Thyroid gland (tissue), 4 donors: ENCODE results near the gene LRRC3B. TPM values are rescaled to one million over a fixed set of nuclear protein-coding genes. Genes with fewer than 3 reads are reported as not detected.

Source experiments
- DNase-seq, 2 donors: peaks; one replicate each; pipeline ENCODE4 v3.0.0-alpha.2; 2019
- H3K27ac ChIP-seq, 3 donors: fragments of 200-600 bp; sonication (generic); 1 replicate in 2 of 3; 2 replicates in 1 of 3; pipeline ENCODE4 v1.5.1; 2016 to 2019; ENCODE audit warnings: mild to moderate bottlenecking in 1 of 3, moderate library complexity in 1 of 3
- H3K27me3 ChIP-seq: fragments of 200-600 bp; sonication (generic); one replicate; pipeline ENCODE4 v1.5.1; 2019
- H3K36me3 ChIP-seq, 2 donors: fragments of 200-600 bp; sonication (generic); one replicate each; pipeline ENCODE4 v1.5.1; 2016 to 2019
- H3K4me1 ChIP-seq, 2 donors: fragments of 200-600 bp; sonication (generic); one replicate each; pipeline ENCODE4 v1.5.1; 2017 to 2019
- H3K4me3 ChIP-seq, 3 donors: fragments of 200-600 bp; sonication (generic); replicated peaks in 1 of 3; 1 replicate in 2 of 3; 2 replicates in 1 of 3; pipeline ENCODE4 v1.5.1; 2016; ENCODE audit warnings: mild to moderate bottlenecking in 1 of 3
- H3K9me3 ChIP-seq: fragments of 200-600 bp; sonication (generic); one replicate; pipeline ENCODE4 v1.5.1; 2017
- POLR2A ChIP-seq, 2 donors: fragments of 450-650 bp; IDR thresholded peaks; one replicate each; pipeline ENCODE4 v1.6.1; 2017; ENCODE audit warnings: antibody characterized with exemption in 2 of 2, mild to moderate bottlenecking in 2 of 2, moderate library complexity in 1 of 2
- WGBS, 2 donors: methylation state at CpG; one replicate each; pipeline ENCODE4 v1.1.5; 2017; 5-methylcytosine and 5-hydroxymethylcytosine counted together
- intact Hi-C: fragments of 100-400 bp; cut with DNase I; formaldehyde crosslinking; loops from one replicate; pipeline ENCODE4 v1.15.1; 2023
- total RNA-seq, 4 donors: library from RNA; depleted of rRNA; stranded (reverse); fragments of >200 nt; gene quantifications; one replicate each; pipeline ENCODE4 v1.2.3, GENCODE V29; 2016
- TF ChIP-seq, protein P1 (sequence below), 6 experiments: fragments of 200-600 bp in 3 of 6; fragments of 450-650 bp in 3 of 6; sonication (generic) in 3 of 6; IDR thresholded peaks; one replicate each; pipeline ENCODE4 v1.5.1; 2016 to 2019; ENCODE audit warnings: antibody characterized with exemption in 6 of 6, mild to moderate bottlenecking in 2 of 6, inconsistent platforms in 1 of 6, moderate library complexity in 1 of 6

LRRC3B gene
- total RNA-seq, 4 donors from 2014 or later, result under 0.01 TPM; not detected in 3

DNA sequence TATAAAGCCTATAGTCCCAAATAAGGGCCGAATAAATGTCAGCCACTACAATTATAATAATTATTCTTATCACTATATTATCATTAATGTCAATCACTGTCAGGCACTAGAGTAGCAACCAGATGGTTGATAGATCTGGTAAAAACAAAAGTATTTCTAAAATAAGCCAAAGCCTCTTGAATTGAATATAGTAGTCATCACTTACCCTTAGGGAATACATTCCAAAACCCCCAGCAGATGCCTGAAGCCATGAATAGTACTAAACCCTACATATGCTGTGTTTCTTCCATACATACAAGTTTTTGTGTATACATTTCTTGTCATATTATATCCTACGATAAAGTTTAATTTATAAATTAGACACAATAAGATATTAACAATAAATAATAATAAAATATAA lies 59.1 kb downstream of the LRRC3B start:
- intact Hi-C loops, result no loop called here
- Histone ChIP-seq H3K9me3 (no peaks in the 10 kb centered on the region), H3K27me3 (no peaks in the 10 kb centered on the region), H3K4me3 (no peak overlapping the region), H3K36me3 (no peaks in the 10 kb centered on the region), H3K4me1 (no peaks in the 10 kb centered on the region), H3K27ac (no peak overlapping the region)
- DNase-seq, result no peak
- 84 to 87% methylated on average over 2 of the region's 2 CpGs for WGBS, 2 donors
- TF ChIP-seq POLR2A (IDR thresholded peaks at IDR 0.05), result no peak
- TF ChIP-seq, protein P1, sequence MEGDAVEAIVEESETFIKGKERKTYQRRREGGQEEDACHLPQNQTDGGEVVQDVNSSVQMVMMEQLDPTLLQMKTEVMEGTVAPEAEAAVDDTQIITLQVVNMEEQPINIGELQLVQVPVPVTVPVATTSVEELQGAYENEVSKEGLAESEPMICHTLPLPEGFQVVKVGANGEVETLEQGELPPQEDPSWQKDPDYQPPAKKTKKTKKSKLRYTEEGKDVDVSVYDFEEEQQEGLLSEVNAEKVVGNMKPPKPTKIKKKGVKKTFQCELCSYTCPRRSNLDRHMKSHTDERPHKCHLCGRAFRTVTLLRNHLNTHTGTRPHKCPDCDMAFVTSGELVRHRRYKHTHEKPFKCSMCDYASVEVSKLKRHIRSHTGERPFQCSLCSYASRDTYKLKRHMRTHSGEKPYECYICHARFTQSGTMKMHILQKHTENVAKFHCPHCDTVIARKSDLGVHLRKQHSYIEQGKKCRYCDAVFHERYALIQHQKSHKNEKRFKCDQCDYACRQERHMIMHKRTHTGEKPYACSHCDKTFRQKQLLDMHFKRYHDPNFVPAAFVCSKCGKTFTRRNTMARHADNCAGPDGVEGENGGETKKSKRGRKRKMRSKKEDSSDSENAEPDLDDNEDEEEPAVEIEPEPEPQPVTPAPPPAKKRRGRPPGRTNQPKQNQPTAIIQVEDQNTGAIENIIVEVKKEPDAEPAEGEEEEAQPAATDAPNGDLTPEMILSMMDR (IDR thresholded peaks at IDR 0.05), result no peak

DNA sequence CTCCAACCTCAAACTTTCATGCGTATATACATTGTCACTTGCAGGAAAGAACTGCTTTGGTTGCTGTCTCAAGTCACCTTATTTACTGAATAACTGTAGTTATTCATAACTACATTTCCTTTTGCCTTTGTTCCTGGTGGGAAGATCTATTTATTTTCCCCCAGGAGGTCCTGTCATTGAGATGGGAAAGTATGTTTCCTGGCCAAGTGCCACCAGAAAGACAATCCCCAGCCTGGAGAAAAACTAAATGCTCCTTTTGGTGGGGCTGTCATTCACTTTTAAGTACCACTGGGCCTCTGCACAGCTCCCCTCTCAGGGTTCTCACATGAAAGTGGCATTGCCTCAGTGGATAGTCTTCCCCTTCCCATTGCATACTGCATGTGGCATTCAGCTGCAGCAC lies 59.8 kb downstream of the LRRC3B start:
- Histone ChIP-seq H3K4me1 (no peaks in the 10 kb centered on the region), H3K36me3 (no peaks in the 10 kb centered on the region), H3K4me3 (no peak overlapping the region), H3K9me3 (no peaks in the 10 kb centered on the region), H3K27ac (no peak overlapping the region), H3K27me3 (no peaks in the 10 kb centered on the region)
- intact Hi-C loops, result no loop called here
- no peak for DNase-seq
- WGBS, 2 donors, result 76 to 83% methylated on average over 1 of the region's 1 CpG
- TF ChIP-seq, protein P1 (IDR thresholded peaks at IDR 0.05), result no peak
- no peak for TF ChIP-seq POLR2A (IDR thresholded peaks at IDR 0.05)

DNA sequence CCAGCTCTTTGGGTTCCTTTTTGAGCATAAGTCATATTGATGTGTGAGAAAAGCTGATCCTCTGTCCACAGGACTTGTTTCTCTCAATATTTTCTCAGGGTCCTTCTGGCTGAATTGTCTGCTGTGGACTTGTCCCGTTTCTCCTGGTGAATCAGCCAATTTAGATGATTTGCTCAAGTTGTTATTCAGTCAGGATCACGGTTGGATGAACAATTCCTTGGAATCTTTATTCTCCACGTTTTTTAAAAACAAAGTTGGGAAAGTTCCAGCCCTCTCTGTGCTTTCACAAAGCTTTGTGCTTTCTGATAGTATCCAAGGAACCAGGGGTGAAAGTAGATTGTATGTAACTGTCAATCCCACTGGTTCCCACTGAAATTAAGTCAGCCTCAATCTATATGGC lies 61.3 kb downstream of the LRRC3B start:
- 49 to 56% methylated on average over 3 of the region's 3 CpGs for WGBS, 2 donors
- no peak for TF ChIP-seq POLR2A (IDR thresholded peaks at IDR 0.05)
- TF ChIP-seq, protein P1 (IDR thresholded peaks at IDR 0.05), result no peak
- Histone ChIP-seq H3K27me3 (no peaks in the 10 kb centered on the region), H3K4me3 (no peak overlapping the region), H3K36me3 (no peaks in the 10 kb centered on the region), H3K9me3 (no peaks in the 10 kb centered on the region), H3K27ac (no peak overlapping the region), H3K4me1 (no peaks in the 10 kb centered on the region)
- intact Hi-C loops, result no loop called here
- DNase-seq, result no peak

GRCh38 chr3:26687466-26687865 lies 64.9 kb downstream of the LRRC3B start:
- Histone ChIP-seq H3K4me3 (no peak overlapping the region), H3K27me3 (no peaks in the 10 kb centered on the region), H3K4me1 (no peaks in the 10 kb centered on the region), H3K9me3 (no peaks in the 10 kb centered on the region), H3K27ac (no peak overlapping the region), H3K36me3 (no peaks in the 10 kb centered on the region)
- DNase-seq, result no peak
- no peak for TF ChIP-seq POLR2A (IDR thresholded peaks at IDR 0.05)
- TF ChIP-seq, protein P1 (IDR thresholded peaks at IDR 0.05), result no peak
- WGBS, 2 donors, result 83 to 87% methylated on average over 4 of the region's 4 CpGs
- intact Hi-C loops, result no loop called here

DNA sequence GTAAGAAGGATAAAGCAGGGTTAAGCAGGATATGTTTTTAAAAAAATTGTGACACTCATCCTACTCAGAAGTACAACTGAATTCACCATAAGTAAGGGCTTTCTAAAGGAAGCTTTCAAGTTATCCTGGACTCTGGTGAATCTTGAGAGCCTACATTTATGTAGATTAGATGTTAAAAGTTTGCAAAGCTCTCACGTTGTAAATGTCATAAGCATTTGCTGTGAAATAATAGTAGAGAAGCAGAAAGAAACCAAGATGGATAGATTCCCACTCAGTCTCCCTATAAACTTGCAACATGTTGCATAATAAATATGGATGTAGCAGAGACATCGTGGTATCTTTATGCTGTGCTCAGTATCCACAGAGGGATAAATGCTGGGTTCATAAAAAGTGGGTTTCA lies 77.0 kb downstream of the LRRC3B start:
- no peaks in the 10 kb centered on the region for H3K4me1 ChIP-seq
- no peak overlapping the region for H3K4me3 ChIP-seq
- no peaks in the 10 kb centered on the region for H3K27me3 ChIP-seq
- H3K9me3 ChIP-seq, result no peaks in the 10 kb centered on the region
- no peak for DNase-seq
- TF ChIP-seq, protein P1 (IDR thresholded peaks at IDR 0.05), result no peak
- TF ChIP-seq POLR2A (IDR thresholded peaks at IDR 0.05), result no peak
- no peaks in the 10 kb centered on the region for H3K36me3 ChIP-seq
- intact Hi-C loops, result no loop called here
- no peak overlapping the region for H3K27ac ChIP-seq
- WGBS, 2 donors, result 66 to 70% methylated on average over 2 of the region's 2 CpGs
